Liver (tissue), 9 donors: Measurements from ENCODE around the gene RIMBP2. TPM values are rescaled to one million over a fixed set of nuclear protein-coding genes. Genes with fewer than 3 reads are reported as not detected.

Source experiments
- DNase-seq: peaks from one replicate; pipeline ENCODE4 v3.0.0-alpha.2; 2017; ENCODE audit warnings: low spot score
- H3K27ac ChIP-seq, 2 donors: one replicate each; pipeline ENCODE4 v1.7.0; 2013; ENCODE audit warnings: inconsistent platforms in 2 of 2, low read length in 2 of 2, control low read depth in 1 of 2, low read depth in 1 of 2, mild to moderate bottlenecking in 1 of 2
- H3K27me3 ChIP-seq, 4 donors: one replicate each; pipeline versions ENCODE4 v1.6.1 to v1.7.0; 2013; ENCODE audit warnings: low read length in 3 of 4, inconsistent platforms in 1 of 4, mild to moderate bottlenecking in 1 of 4, moderate library complexity in 1 of 4; ENCODE audit not compliant: control insufficient read depth in 4 of 4, insufficient read depth in 4 of 4
- H3K36me3 ChIP-seq, 4 donors: one replicate each; pipeline versions ENCODE4 v1.6.1 to v1.7.0; 2013; ENCODE audit warnings: low read length in 3 of 4, mild to moderate bottlenecking in 3 of 4, low read depth in 1 of 4, moderate library complexity in 1 of 4; ENCODE audit not compliant: control insufficient read depth in 4 of 4, insufficient read depth in 3 of 4
- H3K4me1 ChIP-seq, 4 donors: one replicate each; pipeline versions ENCODE4 v1.6.1 to v1.7.0; 2013; ENCODE audit warnings: low read length in 3 of 4, mild to moderate bottlenecking in 3 of 4, moderate library complexity in 1 of 4; ENCODE audit not compliant: control insufficient read depth in 4 of 4, insufficient read depth in 4 of 4
- H3K4me3 ChIP-seq, 3 donors: one replicate each; pipeline versions ENCODE4 v1.6.1 to v1.7.0; 2013; ENCODE audit warnings: low read length in 3 of 3, control low read depth in 1 of 3, low read depth in 1 of 3, mild to moderate bottlenecking in 1 of 3
- H3K9ac ChIP-seq, 2 donors: one replicate each; pipeline ENCODE4 v1.7.0; 2013; ENCODE audit warnings: low read length in 2 of 2, mild to moderate bottlenecking in 2 of 2, moderate library complexity in 2 of 2, control low read depth in 1 of 2, low read depth in 1 of 2
- H3K9me3 ChIP-seq, 4 donors: one replicate each; pipeline versions ENCODE4 v1.6.1 to v1.7.0; 2013; ENCODE audit warnings: low read length in 3 of 4; ENCODE audit not compliant: control insufficient read depth in 4 of 4
- ATF3 ChIP-seq: IDR thresholded peaks from 2 replicates; pipeline ENCODE4 v1.6.1; 2016; ENCODE audit warnings: antibody characterized with exemption
- CTCF ChIP-seq: fragments of 150-350 bp; IDR thresholded peaks from 2 replicates; pipeline ENCODE4 v1.5.1; 2017; ENCODE audit warnings: improper control_type of control experiment, low read depth, low read length; ENCODE audit not compliant: missing input control
- EGR1 ChIP-seq, 2 donors: IDR thresholded peaks; 2 replicates each; pipeline ENCODE4 v1.6.1; 2016 to 2018; ENCODE audit warnings: antibody characterized with exemption in 2 of 2, low read depth in 2 of 2
- FOXA1 ChIP-seq: IDR thresholded peaks from 2 replicates; pipeline ENCODE4 v1.6.1; 2016; ENCODE audit warnings: antibody characterized with exemption
- FOXA2 ChIP-seq: IDR thresholded peaks from 2 replicates; pipeline ENCODE4 v1.6.1; 2016; ENCODE audit warnings: antibody characterized with exemption
- GABPA ChIP-seq, 2 donors: IDR thresholded peaks in 1 of 2; conservative IDR thresholded peaks in 1 of 2; 2 replicates each; pipeline ENCODE4 v1.6.1; 2016; ENCODE audit warnings: antibody characterized with exemption in 2 of 2, mild to moderate bottlenecking in 1 of 2, moderate library complexity in 1 of 2
- HNF4G ChIP-seq: IDR thresholded peaks from 2 replicates; pipeline ENCODE4 v1.6.1; 2016; ENCODE audit warnings: antibody characterized with exemption
- JUND ChIP-seq, 2 donors: IDR thresholded peaks; 2 replicates each; pipeline ENCODE4 v1.6.1; 2016; ENCODE audit warnings: antibody characterized with exemption in 2 of 2
- NR2F2 ChIP-seq: IDR thresholded peaks from 2 replicates; pipeline ENCODE4 v1.6.1; 2016; ENCODE audit warnings: antibody characterized with exemption
- REST ChIP-seq: IDR thresholded peaks from 2 replicates; pipeline ENCODE4 v1.6.1; 2016; ENCODE audit warnings: antibody characterized with exemption, mild to moderate bottlenecking
- RXRA ChIP-seq, 2 donors: IDR thresholded peaks; 2 replicates each; pipeline ENCODE4 v1.6.1; 2017 to 2018; ENCODE audit warnings: antibody characterized with exemption in 2 of 2, mild to moderate bottlenecking in 1 of 2
- SP1 ChIP-seq: IDR thresholded peaks from 2 replicates; pipeline ENCODE4 v1.6.1; 2018; ENCODE audit warnings: antibody characterized with exemption, mild to moderate bottlenecking
- TAF1 ChIP-seq: conservative IDR thresholded peaks from 2 replicates; pipeline ENCODE4 v1.6.1; 2016; ENCODE audit warnings: antibody characterized with exemption, mild to moderate bottlenecking
- ZBTB33 ChIP-seq: IDR thresholded peaks from 2 replicates; pipeline ENCODE4 v1.6.1; 2016; ENCODE audit warnings: antibody characterized with exemption
- WGBS: extraction: QIAGEN DNeasy Blood & Tissue Kit; methylation state at CpG from one replicate; pipeline ENCODE4 v1.1.7; 2013; 5-methylcytosine and 5-hydroxymethylcytosine counted together
- polyA plus RNA-seq, 2 donors: library from polyadenylated mRNA; stranded (reverse) in 1 of 2; unstranded in 1 of 2; fragments of 200-250 nt in 1 of 2; fragments of >200 nt in 1 of 2; fragmentation: Nextera tagmentation in 1 of 2; extraction: Ambion mirVana in 1 of 2; gene quantifications; one replicate each; pipeline versions ENCODE4 v1.2.1 to v1.2.3, GENCODE V29; 2013 to 2015
- total RNA-seq, 2 donors: library from RNA; depleted of rRNA; stranded (reverse); fragments of >200 nt; gene quantifications; one replicate each; pipeline ENCODE4 v1.2.3, GENCODE V29; 2014
- donor health status: healthy.
- donor health status: healthy.
- donor health status: healthy.
- donor health status: healthy.
- donor health status: healthy.

Gene RIMBP2
- total and polyA plus RNA-seq, 4 donors = 0.01 to 0.17 (median 0.09) TPM; not detected in 1

- Histone ChIP-seq H3K4me3 (no peak overlapping the region), H3K27me3 (peaks cover 0 to 8% (median 2%) of the 10 kb centered on the region in 4 donors), H3K36me3 (no peaks in the 10 kb centered on the region), H3K27ac (no peak overlapping the region), H3K4me1 (no peaks in the 10 kb centered on the region), H3K9ac (no peak overlapping the region), H3K9me3 (no peaks in the 10 kb centered on the region)
- TF ChIP-seq ATF3 = no peak
- TF ChIP-seq ZBTB33 = no peak
- no peak for TF ChIP-seq JUND (IDR thresholded peaks at IDR 0.05)
- TF ChIP-seq FOXA1 = no peak
- no peak for TF ChIP-seq TAF1
- TF ChIP-seq SP1 = no peak
- TF ChIP-seq FOXA2 = no peak
- no peak for TF ChIP-seq EGR1 (IDR thresholded peaks at IDR 0.05; ENCODE audit: low read depth in 2 of 2)
- TF ChIP-seq NR2F2 = no peak
- no peak for TF ChIP-seq CTCF
- no peak for TF ChIP-seq GABPA (IDR thresholded peaks at IDR 0.05 in 1 of 2, conservative IDR thresholded peaks at IDR 0.05 in 1 of 2)
- no peak for TF ChIP-seq HNF4G
- no peak for TF ChIP-seq REST
- 69% methylated on average over 15 of the region's 15 CpGs for WGBS
- DNase-seq = no peak
Measured at GRCh38 chr12:130685850-130686249, 30.2 kb downstream of the RIMBP2 start.

- no peak overlapping the region for H3K27ac ChIP-seq
- DNase-seq = no peak
- H3K36me3 ChIP-seq = no peaks in the 10 kb centered on the region
- no peaks in the 10 kb centered on the region for H3K9me3 ChIP-seq
- TF ChIP-seq REST = no peak
- TF ChIP-seq FOXA1 = no peak
- no peak for TF ChIP-seq CTCF
- TF ChIP-seq ATF3 = no peak
- no peak for TF ChIP-seq EGR1 (IDR thresholded peaks at IDR 0.05; ENCODE audit: low read depth in 2 of 2)
- TF ChIP-seq RXRA (IDR thresholded peaks at IDR 0.05) = no peak
- no peak overlapping the region for H3K4me3 ChIP-seq
- no peak overlapping the region for H3K9ac ChIP-seq
- H3K27me3 ChIP-seq = peaks cover 0 to 8% (median 2%) of the 10 kb centered on the region in 4 donors
- 73% methylated on average over 14 of the region's 14 CpGs for WGBS
- no peaks in the 10 kb centered on the region for H3K4me1 ChIP-seq
Measured at GRCh38 chr12:130685250-130685787, 30.8 kb downstream of the RIMBP2 start.
